Measurements from ENCODE around the gene ASB1. TPM values are rescaled to one million over a fixed set of nuclear protein-coding genes. Genes with fewer than 3 reads are reported as not detected.

The ASB1 gene
- polyA plus RNA-seq, 1 donor (not counting 4 experiments of a cell fraction or from before 2014, with no cell fraction given), result 13.0 TPM

GRCh38 chr2:238446371-238446770 lies 19.6 kb downstream of the ASB1 start:
- dilution Hi-C loops (cut with MboI; ENCODE audit: extremely low pct_ligation_motif_present, low sequenced_read_pairs), result no loop called here
- TF ChIP-seq CTCF (optimal IDR thresholded peaks at IDR 0.05 in 1 of 3, IDR thresholded peaks at IDR 0.05 in 1 of 3, conservative IDR thresholded peaks at IDR 0.05 in 1 of 3; ENCODE audit: extremely low read depth in 1 of 3, insufficient read depth in 2 of 3, low read length in 3 of 3) (no peak), EZH2 (IDR thresholded peaks at IDR 0.05; ENCODE audit: low read length) (no peak)

GRCh38 chr2:238448031-238448955 lies 21.6 kb downstream of the ASB1 start:
- Histone ChIP-seq H3K79me2 (ENCODE audit: control insufficient read depth, insufficient read depth, low read length) (peaks cover 7% of the 10 kb centered on the region), H4K20me1 (ENCODE audit: control insufficient read depth, extremely low read depth, insufficient read depth, low read length) (no peaks in the 10 kb centered on the region), H3K9me1 (ENCODE audit: control insufficient read depth, extremely low read depth, insufficient read depth, low read length) (no peaks in the 10 kb centered on the region), H3K9ac (ENCODE audit: control insufficient read depth, extremely low read depth, insufficient read depth, low read length) (no peak overlapping the region), H3K9me3 (ENCODE audit: control insufficient read depth, low read depth, low read length) (peaks cover 4% of the 10 kb centered on the region), H3K27ac (ENCODE audit: control insufficient read depth, insufficient read depth, low read length) (no peak overlapping the region), H2AFZ (ENCODE audit: control insufficient read depth, low read length) (no peak overlapping the region), H3K36me3 (ENCODE audit: control insufficient read depth in 2 of 2, extremely low read depth in 1 of 2, insufficient read depth in 2 of 2, low read length in 2 of 2) (peaks cover 36 to 46% of the 10 kb centered on the region in 2 experiments), H3K4me2 (ENCODE audit: control insufficient read depth, extremely low read depth, insufficient read depth, low read depth, low read length) (no peak overlapping the region), H3K27me3 (ENCODE audit: control insufficient read depth, extremely low read depth, insufficient read depth, low read length) (no peaks in the 10 kb centered on the region), H3K4me1 (ENCODE audit: control insufficient read depth, extremely low read depth, insufficient read depth, low read length) (no peaks in the 10 kb centered on the region), H3K4me3 (ENCODE audit: control insufficient read depth in 2 of 3, extremely low read depth in 1 of 3, insufficient read depth in 2 of 3, low read depth in 1 of 3, low read length in 3 of 3) (no peak overlapping the region)
- dilution Hi-C loops (cut with MboI; ENCODE audit: extremely low pct_ligation_motif_present, low sequenced_read_pairs), result no loop called here
- DNase-seq (ENCODE audit: low read depth, low spot score), result no peak
- FAIRE-seq, result no peak
- TF ChIP-seq EZH2 (IDR thresholded peaks at IDR 0.05; ENCODE audit: low read length), result no peak
- TF ChIP-seq CTCF (optimal IDR thresholded peaks at IDR 0.05 in 1 of 3, IDR thresholded peaks at IDR 0.05 in 1 of 3, conservative IDR thresholded peaks at IDR 0.05 in 1 of 3; ENCODE audit: extremely low read depth in 1 of 3, insufficient read depth in 2 of 3, low read length in 3 of 3), result no peak

More at GRCh38 chr2:238446371-238446770, 19.6 kb downstream of the ASB1 start:
- H3K9me1 ChIP-seq (ENCODE audit: control insufficient read depth, extremely low read depth, insufficient read depth, low read length), result no peaks in the 10 kb centered on the region
- no peak overlapping the region for H3K4me2 ChIP-seq (ENCODE audit: control insufficient read depth, extremely low read depth, insufficient read depth, low read depth, low read length)
- FAIRE-seq (no peak), DNase-seq (ENCODE audit: low read depth, low spot score) (no peak)
- H4K20me1 ChIP-seq (ENCODE audit: control insufficient read depth, extremely low read depth, insufficient read depth, low read length), result no peaks in the 10 kb centered on the region
- H3K9ac ChIP-seq (ENCODE audit: control insufficient read depth, extremely low read depth, insufficient read depth, low read length), result no peak overlapping the region
- no peak overlapping the region for H2AFZ ChIP-seq (ENCODE audit: control insufficient read depth, low read length)
- no peaks in the 10 kb centered on the region for H3K4me1 ChIP-seq (ENCODE audit: control insufficient read depth, extremely low read depth, insufficient read depth, low read length)
- H3K36me3 ChIP-seq (ENCODE audit: control insufficient read depth in 2 of 2, extremely low read depth in 1 of 2, insufficient read depth in 2 of 2, low read length in 2 of 2), result peaks cover 29 to 46% of the 10 kb centered on the region in 2 experiments
- no peaks in the 10 kb centered on the region for H3K9me3 ChIP-seq (ENCODE audit: control insufficient read depth, low read depth, low read length)
- H3K4me3 ChIP-seq (ENCODE audit: control insufficient read depth in 2 of 3, extremely low read depth in 1 of 3, insufficient read depth in 2 of 3, low read depth in 1 of 3, low read length in 3 of 3), result no peak overlapping the region
- H3K27ac ChIP-seq (ENCODE audit: control insufficient read depth, insufficient read depth, low read length), result no peak overlapping the region
- peaks cover 15% of the 10 kb centered on the region for H3K79me2 ChIP-seq (ENCODE audit: control insufficient read depth, insufficient read depth, low read length)
- H3K27me3 ChIP-seq (ENCODE audit: control insufficient read depth, extremely low read depth, insufficient read depth, low read length), result no peaks in the 10 kb centered on the region

Data from keratinocyte (primary cell).